IMR-90 (cell line): ENCODE results near the gene PLEKHA8. TPM values are rescaled to one million over a fixed set of nuclear protein-coding genes. Genes with fewer than 3 reads are reported as not detected.

ENCODE experiments used
- ATAC-seq: fragments of 200-7000 bp; cut with Tn5 transposase; 2 replicates; pipeline ENCODE4 v1.9.1; 2020; ENCODE audit warnings: low read depth, mild to moderate bottlenecking, moderate library complexity
- BruUV-seq: library from RNA; stranded (reverse); fragments of 400-500 nt; replicated peaks from 2 replicates; lab custom pipeline; 2021; lab: Mats Ljungman, UMichigan
- CTCF ChIA-PET: fragments of 300-600 bp; formaldehyde crosslinking; extraction: SDS; loops from one replicate; lab custom pipeline; 2021; ENCODE audit warnings: antibody characterized with exemption; lab: Yijun Ruan, JAX
- POLR2A ChIA-PET: fragments of 300-600 bp; sonication (Branson Sonifier 250); formaldehyde crosslinking; loops from one replicate; lab custom pipeline; 2022; ENCODE audit warnings: antibody characterized with exemption; ENCODE audit not compliant: unreplicated experiment; lab: Charles Lee
- DNase-seq: peaks from one replicate; pipeline ENCODE4 v3.0.0; 2013
- H2AFZ ChIP-seq: replicated peaks from 2 replicates; pipeline ENCODE3; 2013; ENCODE audit warnings: low read length, mild to moderate bottlenecking; ENCODE audit not compliant: poor library complexity
- H2AK5ac ChIP-seq: 2 replicates; pipeline ENCODE4 v1.6.1; 2013; ENCODE audit warnings: low read depth, low read length, inconsistent platforms
- H2AK9ac ChIP-seq: replicated peaks from 2 replicates; pipeline ENCODE3; 2013; ENCODE audit warnings: mild to moderate bottlenecking, low read depth, low read length, moderate library complexity; ENCODE audit not compliant: poor library complexity
- H2BK120ac ChIP-seq: 2 replicates; pipeline ENCODE4 v1.6.1; 2013; ENCODE audit warnings: low read depth, low read length, inconsistent platforms
- H2BK15ac ChIP-seq: 3 replicates; pipeline ENCODE4 v1.6.1; 2013; ENCODE audit warnings: low read depth, low read length, inconsistent platforms
- H2BK20ac ChIP-seq: 2 replicates; pipeline ENCODE4 v1.6.1; 2013; ENCODE audit warnings: low read depth, mild to moderate bottlenecking, inconsistent platforms, low read length, moderate library complexity
- H2BK5ac ChIP-seq: 2 replicates; pipeline ENCODE4 v1.6.1; 2013; ENCODE audit warnings: mild to moderate bottlenecking, low read depth, low read length, inconsistent platforms; ENCODE audit not compliant: poor library complexity, severe bottlenecking
- H3K14ac ChIP-seq: replicated peaks from 2 replicates; pipeline ENCODE4 v1.6.1; 2013; ENCODE audit warnings: low read depth, low read length, inconsistent platforms
- H3K18ac ChIP-seq: 2 replicates; pipeline ENCODE4 v1.6.1; 2013; ENCODE audit warnings: low read depth, low read length, control low read depth
- H3K23ac ChIP-seq: 2 replicates; pipeline ENCODE4 v1.6.1; 2013; ENCODE audit warnings: low read depth, low read length, inconsistent platforms
- H3K27ac ChIP-seq: 2 replicates; pipeline ENCODE4 v1.5.1; 2013; ENCODE audit warnings: mild to moderate bottlenecking, control low read depth, low read length; ENCODE audit not compliant: insufficient read depth
- H3K27me3 ChIP-seq: 2 replicates; pipeline ENCODE4 v1.6.1; 2013; ENCODE audit warnings: low read length; ENCODE audit not compliant: control insufficient read depth, insufficient read depth
- H3K36me3 ChIP-seq: 2 replicates; pipeline ENCODE4 v1.6.1; 2013; ENCODE audit warnings: low read length, mixed read lengths; ENCODE audit not compliant: control insufficient read depth, insufficient read depth
- H3K4ac ChIP-seq: 2 replicates; pipeline ENCODE4 v1.6.1; 2013; ENCODE audit warnings: low read depth, low read length, inconsistent platforms
- H3K4me1 ChIP-seq: 2 replicates; pipeline ENCODE4 v1.6.1; 2013; ENCODE audit warnings: low read length, mixed read lengths; ENCODE audit not compliant: control insufficient read depth, insufficient read depth
- H3K4me2 ChIP-seq: 2 replicates; pipeline ENCODE4 v1.6.1; 2013; ENCODE audit warnings: low read depth, mild to moderate bottlenecking, control low read depth, low read length, moderate library complexity
- H3K4me3 ChIP-seq: 2 replicates; pipeline ENCODE4 v1.5.1; 2013; ENCODE audit warnings: low read depth, mild to moderate bottlenecking, control low read depth, low read length, moderate library complexity; ENCODE audit not compliant: insufficient read depth
- H3K56ac ChIP-seq: 2 replicates; pipeline ENCODE4 v1.6.1; 2013; ENCODE audit warnings: low read length, inconsistent platforms; ENCODE audit not compliant: insufficient read depth; ENCODE audit errors: extremely low read depth
- H3K79me1 ChIP-seq, 2 experiments: 2 replicates each; pipeline ENCODE4 v1.6.1; 2013; ENCODE audit warnings: low read length in 2 of 2, inconsistent platforms in 1 of 2, low read depth in 1 of 2
- H3K9ac ChIP-seq: 2 replicates; pipeline ENCODE4 v1.6.1; 2013; ENCODE audit warnings: low read depth, low read length, control low read depth
- H3K9me1 ChIP-seq: 2 replicates; pipeline ENCODE4 v1.6.1; 2013; ENCODE audit warnings: low read length, inconsistent platforms; ENCODE audit not compliant: insufficient read depth
- H3K9me3 ChIP-seq: 2 replicates; pipeline ENCODE4 v1.6.1; 2013; ENCODE audit warnings: low read length; ENCODE audit not compliant: control insufficient read depth, insufficient read depth
- H4K20me1 ChIP-seq: 2 replicates; pipeline ENCODE4 v1.6.1; 2013; ENCODE audit warnings: low read length, inconsistent platforms; ENCODE audit not compliant: insufficient read depth
- H4K5ac ChIP-seq: 2 replicates; pipeline ENCODE4 v1.6.1; 2013; ENCODE audit warnings: mild to moderate bottlenecking, low read depth, low read length, control low read depth
- H4K8ac ChIP-seq, 2 experiments: 2 replicates each; pipeline ENCODE4 v1.6.1; 2013; ENCODE audit warnings: low read depth in 2 of 2, low read length in 2 of 2, control low read depth in 1 of 2, inconsistent platforms in 1 of 2
- H4K91ac ChIP-seq: 2 replicates; pipeline ENCODE4 v1.6.1; 2013; ENCODE audit warnings: low read depth, low read length, inconsistent platforms; ENCODE audit not compliant: insufficient read depth
- BHLHE40 ChIP-seq: fragments of 150-350 bp; IDR thresholded peaks from 2 replicates; pipeline ENCODE4 v1.6.1; 2016; ENCODE audit warnings: mild to moderate bottlenecking, low read depth, low read length
- CEBPB ChIP-seq: IDR thresholded peaks from 2 replicates; pipeline ENCODE4 v1.6.1; 2012; ENCODE audit warnings: low read depth, low read length, improper control_type of control experiment
- CHD1 ChIP-seq: IDR thresholded peaks from 2 replicates; pipeline ENCODE4 v1.6.1; 2012; ENCODE audit warnings: low read depth, low read length, improper control_type of control experiment
- ELK1 ChIP-seq: fragments of 150-350 bp; IDR thresholded peaks from 2 replicates; pipeline ENCODE4 v1.6.1; 2016; ENCODE audit warnings: low read depth, mild to moderate bottlenecking, low read length, moderate library complexity, borderline replicate concordance
- FOS ChIP-seq: fragments of 150-350 bp; IDR thresholded peaks from 2 replicates; pipeline ENCODE4 v1.6.1; 2016; ENCODE audit warnings: low read depth, low read length
- MAFK ChIP-seq: IDR thresholded peaks from 2 replicates; pipeline ENCODE4 v1.6.1; 2012; ENCODE audit warnings: low read depth, low read length, improper control_type of control experiment
- MAZ ChIP-seq: IDR thresholded peaks from 2 replicates; pipeline ENCODE4 v1.6.1; 2012; ENCODE audit warnings: low read depth, mild to moderate bottlenecking, low read length, improper control_type of control experiment, moderate library complexity, borderline replicate concordance
- MXI1 ChIP-seq: IDR thresholded peaks from 2 replicates; pipeline ENCODE4 v1.6.1; 2012; ENCODE audit warnings: low read depth, mild to moderate bottlenecking, low read length, moderate library complexity, borderline replicate concordance
- NFE2L2 ChIP-seq: fragments of 150-350 bp; IDR thresholded peaks from 2 replicates; pipeline ENCODE4 v1.6.1; 2016; ENCODE audit warnings: low read depth, mild to moderate bottlenecking, low read length
- POLR2A ChIP-seq: IDR thresholded peaks from 2 replicates; pipeline ENCODE4 v1.6.1; 2012; ENCODE audit warnings: mild to moderate bottlenecking, low read depth, low read length
- RAD21 ChIP-seq: IDR thresholded peaks from 2 replicates; pipeline ENCODE4 v1.6.1; 2012; ENCODE audit warnings: low read length, improper control_type of control experiment
- RCOR1 ChIP-seq: IDR thresholded peaks from 2 replicates; pipeline ENCODE4 v1.6.1; 2012; ENCODE audit warnings: mild to moderate bottlenecking, low read length, improper control_type of control experiment; ENCODE audit not compliant: insufficient replicate concordance
- RFX5 ChIP-seq: IDR thresholded peaks from 2 replicates; pipeline ENCODE4 v1.8.0; 2012; ENCODE audit warnings: low read depth, mild to moderate bottlenecking, low read length, moderate library complexity
- SMC3 ChIP-seq: fragments of 150-350 bp; IDR thresholded peaks from 2 replicates; pipeline ENCODE4 v1.6.1; 2016; ENCODE audit warnings: low read depth, mild to moderate bottlenecking, antibody characterized with exemption, low read length, moderate library complexity
- USF2 ChIP-seq: fragments of 150-350 bp; IDR thresholded peaks from 2 replicates; pipeline ENCODE4 v1.6.1; 2017; ENCODE audit warnings: mild to moderate bottlenecking, antibody characterized with exemption, low read length, low read depth
- WGBS, 2 experiments: methylation state at CpG; one replicate each; pipeline versions ENCODE4 v1.1.5 to v1.1.7; 2013; ENCODE audit warnings: missing lambda C conversion rate in 2 of 2; ENCODE audit not compliant: insufficient read length in 1 of 2; ENCODE audit errors: extremely low coverage in 2 of 2; 5-methylcytosine and 5-hydroxymethylcytosine counted together
- dilution Hi-C: fragments of 300-500 bp; cut with HindIII; formaldehyde crosslinking; loops from one replicate; pipeline ENCODE4 v1.14.3; 2018; ENCODE audit warnings: low sequenced_read_pairs; ENCODE audit not compliant: unreplicated experiment
- in situ Hi-C: fragments of 300-500 bp; cut with MboI; formaldehyde crosslinking; loops from 3 replicates; pipeline ENCODE4 v1.14.3; 2019; ENCODE audit warnings: low sequenced_read_pairs, inconsistent platforms, mixed read lengths
- intact Hi-C: fragments of 100-400 bp; cut with micrococcal nuclease; formaldehyde crosslinking; loops from 2 replicates; pipeline ENCODE4 v1.10.0; 2022
- polyA plus RNA-seq, 3 experiments: library from polyadenylated mRNA; depleted of rRNA; stranded (reverse); fragments of >200 nt; gene quantifications; 2 replicates each; pipeline ENCODE4 v1.2.3, GENCODE V29; 2012; ENCODE audit warnings: low replicate concordance in 1 of 3
- total RNA-seq: library from RNA; depleted of rRNA; stranded (reverse); fragments of >200 nt; gene quantifications from 2 replicates; pipeline ENCODE4 v1.2.3, GENCODE V29; 2012
- TF ChIP-seq, protein P1 (sequence below): conservative IDR thresholded peaks from 2 replicates; pipeline ENCODE4 v1.5.1; 2012; ENCODE audit warnings: mild to moderate bottlenecking, low read depth, low read length, improper control_type of control experiment

Gene PLEKHA8
- total and polyA plus RNA-seq, 2 of the 4 experiments (the other 2 are of a cell fraction), result 3.6 to 9.7 TPM

DNA sequence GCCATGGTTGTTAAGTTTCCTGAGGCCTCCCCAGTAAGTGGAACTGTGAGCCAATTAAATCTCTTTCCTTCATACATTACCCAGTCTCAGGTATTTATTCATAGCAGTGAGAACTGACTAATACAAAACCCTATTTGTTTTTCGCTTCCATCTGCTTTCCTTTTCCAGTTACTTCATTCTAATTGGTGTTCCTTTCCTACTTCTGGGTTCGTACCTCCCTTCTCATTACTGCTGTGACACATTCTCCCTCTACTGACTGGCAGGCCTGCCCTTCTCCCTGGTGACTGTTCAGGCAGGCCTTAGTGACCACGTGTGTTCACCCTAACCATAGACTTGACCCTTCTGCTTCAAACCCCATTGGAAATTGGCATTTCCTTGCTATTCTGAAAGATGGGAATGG is 144.2 kb downstream of the PLEKHA8 start:
- Histone ChIP-seq H3K4me1 (peaks cover 19% of the 10 kb centered on the region), H3K36me3 (no peaks in the 10 kb centered on the region), H3K79me1 (no peaks in the 10 kb centered on the region), H2AFZ (no peak overlapping the region), H2AK5ac (no peak overlapping the region), H3K14ac (no peak overlapping the region), H3K4me3 (no peak overlapping the region), H2BK120ac (no peak overlapping the region), H2BK15ac (no peak overlapping the region), H4K20me1 (0 out of 2 replicates have a peak, but pooled peaks cover 3% of the 10 kb centered on the region), H3K23ac (no peak overlapping the region), H3K9ac (no peak overlapping the region), H2BK5ac (no peak overlapping the region), H3K56ac (no peak overlapping the region), H4K91ac (no peak overlapping the region), H3K27ac (no peak overlapping the region), H4K8ac (no peak overlapping the region), H3K9me3 (no peaks in the 10 kb centered on the region), H3K4me2 (no peak overlapping the region), H3K4ac (no peak overlapping the region), H3K27me3 (no peaks in the 10 kb centered on the region), H3K18ac (no peak overlapping the region), H4K5ac (no peak overlapping the region), H2BK20ac (no peak overlapping the region), H2AK9ac (no peak overlapping the region), H3K9me1 (peaks cover 9% of the 10 kb centered on the region; the same call in 1 of the 2 replicates)
- in situ Hi-C loops, result no loop called here
- BruUV-seq, result no TSS peak
- dilution Hi-C loops, result no loop called here
- ATAC-seq, result no peak
- CTCF ChIA-PET, result interaction anchor here (0.6 to 0.9 kb wide), 5 partner anchors 8 to 1850 kb away, joined by 3 to 4 read pairs (median 3); partner anchors contain the start of gene MTURN
- no peak for DNase-seq
- no peak for TF ChIP-seq RFX5
- TF ChIP-seq FOS, result no peak
- TF ChIP-seq, protein P1, sequence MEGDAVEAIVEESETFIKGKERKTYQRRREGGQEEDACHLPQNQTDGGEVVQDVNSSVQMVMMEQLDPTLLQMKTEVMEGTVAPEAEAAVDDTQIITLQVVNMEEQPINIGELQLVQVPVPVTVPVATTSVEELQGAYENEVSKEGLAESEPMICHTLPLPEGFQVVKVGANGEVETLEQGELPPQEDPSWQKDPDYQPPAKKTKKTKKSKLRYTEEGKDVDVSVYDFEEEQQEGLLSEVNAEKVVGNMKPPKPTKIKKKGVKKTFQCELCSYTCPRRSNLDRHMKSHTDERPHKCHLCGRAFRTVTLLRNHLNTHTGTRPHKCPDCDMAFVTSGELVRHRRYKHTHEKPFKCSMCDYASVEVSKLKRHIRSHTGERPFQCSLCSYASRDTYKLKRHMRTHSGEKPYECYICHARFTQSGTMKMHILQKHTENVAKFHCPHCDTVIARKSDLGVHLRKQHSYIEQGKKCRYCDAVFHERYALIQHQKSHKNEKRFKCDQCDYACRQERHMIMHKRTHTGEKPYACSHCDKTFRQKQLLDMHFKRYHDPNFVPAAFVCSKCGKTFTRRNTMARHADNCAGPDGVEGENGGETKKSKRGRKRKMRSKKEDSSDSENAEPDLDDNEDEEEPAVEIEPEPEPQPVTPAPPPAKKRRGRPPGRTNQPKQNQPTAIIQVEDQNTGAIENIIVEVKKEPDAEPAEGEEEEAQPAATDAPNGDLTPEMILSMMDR, result no peak
- TF ChIP-seq ELK1, result no peak
- TF ChIP-seq RAD21, result no peak
- no peak for TF ChIP-seq RCOR1
- no peak for TF ChIP-seq SMC3
- TF ChIP-seq USF2, result no peak
- TF ChIP-seq CEBPB, result no peak
- TF ChIP-seq POLR2A, result no peak
- no peak for TF ChIP-seq MXI1
- TF ChIP-seq MAZ, result no peak
- no peak for TF ChIP-seq NFE2L2
- TF ChIP-seq MAFK, result no peak
- no peak for TF ChIP-seq CHD1
- TF ChIP-seq BHLHE40, result no peak
- WGBS, 2 experiments, result 100% methylated on average over 2 of the region's 3 CpGs; no CpG with 5 or more reads in 1 of the 2 experiments
- intact Hi-C loops, result no loop called here
- POLR2A ChIA-PET, result no interaction called here
